GM12878 (cell line): ENCODE results near the gene KRT79. TPM values are rescaled to one million over a fixed set of nuclear protein-coding genes. Genes with fewer than 3 reads are reported as not detected.

Experiments used
- ATAC-seq: fragments of 200-7000 bp; cut with Tn5 transposase; 3 replicates; pipeline ENCODE4 v1.9.1; 2020; ENCODE audit warnings: mild to moderate bottlenecking, moderate library complexity
- BruUV-seq: library from RNA; stranded (reverse); fragments of 400-500 nt; replicated peaks from 2 replicates; lab custom pipeline; 2021; lab: Mats Ljungman, UMichigan
- CTCF ChIA-PET: fragments of 300-600 bp; sonication (Branson Sonifier 250); formaldehyde crosslinking; extraction: SDS; loops from one replicate; lab custom pipeline; 2021; ENCODE audit warnings: inconsistent platforms; lab: Yijun Ruan, JAX
- POLR2A ChIA-PET: fragments of 350-600 bp; formaldehyde crosslinking; extraction: SDS; loops from one replicate; lab custom pipeline; 2021; ENCODE audit warnings: inconsistent platforms; lab: Charles Lee
- RAD21 ChIA-PET: fragments of 300-600 bp; sonication (Branson Sonifier 250); formaldehyde crosslinking; loops from one replicate; lab custom pipeline; 2023; ENCODE audit warnings: antibody characterized with exemption; ENCODE audit not compliant: unreplicated experiment; lab: Charles Lee
- SMC1A ChIA-PET: fragments of 300-600 bp; sonication (Branson Sonifier 250); formaldehyde crosslinking; loops from one replicate; lab custom pipeline; 2023; ENCODE audit not compliant: unreplicated experiment, uncharacterized antibody; lab: Charles Lee
- DNase-seq: peaks from one replicate; pipeline ENCODE4 v3.0.0-alpha.2; 2011; ENCODE audit warnings: low read depth, low spot score
- FAIRE-seq: peaks from 3 replicates; lab custom pipeline; 2011; peaks lifted over from hg19 to GRCh38; lab: Jason Lieb, UNC
- H2AFZ ChIP-seq: 2 replicates; pipeline ENCODE4 v1.6.0; 2011; ENCODE audit warnings: low read depth, low read length, control low read depth; ENCODE audit not compliant: control insufficient read depth
- H3K27ac ChIP-seq: 2 replicates; pipeline ENCODE4 v1.5.1; 2011; ENCODE audit warnings: control low read depth; ENCODE audit not compliant: control insufficient read depth, insufficient read depth
- H3K27me3 ChIP-seq, 2 experiments: replicated peaks in 1 of 2; 2 replicates each; pipeline versions ENCODE4 v1.6.0 to v1.6.1; 2011; ENCODE audit warnings: low read length in 1 of 2; ENCODE audit not compliant: control insufficient read depth in 2 of 2, insufficient read depth in 2 of 2
- H3K36me3 ChIP-seq, 2 experiments: 2 replicates each; pipeline ENCODE4 v1.5.1; 2011; ENCODE audit warnings: low read length in 1 of 2; ENCODE audit not compliant: control insufficient read depth in 2 of 2, insufficient read depth in 2 of 2
- H3K4me1 ChIP-seq: 2 replicates; pipeline ENCODE4 v1.6.1; 2011; ENCODE audit warnings: mild to moderate bottlenecking, low read length, moderate library complexity, mixed read lengths; ENCODE audit not compliant: control insufficient read depth, insufficient read depth
- H3K4me2 ChIP-seq: 2 replicates; pipeline ENCODE4 v1.6.0; 2011; ENCODE audit warnings: control low read depth; ENCODE audit not compliant: control insufficient read depth, insufficient read depth
- H3K4me3 ChIP-seq: fragments of 200-600 bp; sonication (generic); 2 replicates; pipeline ENCODE4 v1.5.1; 2016
- H3K79me2 ChIP-seq: 2 replicates; pipeline ENCODE4 v1.6.0; 2011; ENCODE audit warnings: low read length; ENCODE audit not compliant: control insufficient read depth, insufficient read depth
- H3K9ac ChIP-seq: 2 replicates; pipeline ENCODE4 v1.8.0; 2011; ENCODE audit warnings: low read length, control low read depth, mixed read lengths; ENCODE audit not compliant: control insufficient read depth, insufficient read depth
- H3K9me3 ChIP-seq: replicated peaks from 3 replicates; pipeline ENCODE4 v1.5.1; 2011; ENCODE audit warnings: mild to moderate bottlenecking, low read length; ENCODE audit not compliant: control insufficient read depth, insufficient read depth
- H4K20me1 ChIP-seq: 2 replicates; pipeline ENCODE4 v1.6.0; 2011; ENCODE audit not compliant: control insufficient read depth, insufficient read depth
- BRCA1 ChIP-seq: IDR thresholded peaks from 2 replicates; pipeline ENCODE4 v1.6.1; 2011; ENCODE audit warnings: low read depth, low read length, improper control_type of control experiment
- FOXK2 ChIP-seq: fragments of 450-650 bp; IDR thresholded peaks from 2 replicates; pipeline ENCODE4 v1.6.1; 2017; ENCODE audit warnings: mild to moderate bottlenecking, moderate library complexity
- IRF4 ChIP-seq: IDR thresholded peaks from 2 replicates; pipeline ENCODE4 v1.6.1; 2011; ENCODE audit warnings: low read depth, low read length
- MTA2 ChIP-seq: fragments of 450-650 bp; IDR thresholded peaks from 2 replicates; pipeline ENCODE4 v1.6.1; 2016; ENCODE audit warnings: low read depth, mild to moderate bottlenecking, moderate library complexity
- NFXL1 ChIP-seq: fragments of 450-650 bp; IDR thresholded peaks from 2 replicates; pipeline ENCODE4 v1.6.1; 2017; ENCODE audit warnings: antibody characterized with exemption, mild to moderate bottlenecking, borderline replicate concordance
- PAX8 ChIP-seq: fragments of 450-650 bp; IDR thresholded peaks from 2 replicates; pipeline ENCODE4 v1.6.1; 2017; ENCODE audit warnings: mild to moderate bottlenecking, moderate library complexity
- RAD21 ChIP-seq: IDR thresholded peaks from 2 replicates; pipeline ENCODE4 v1.6.1; 2011; ENCODE audit warnings: mild to moderate bottlenecking, low read depth, low read length, moderate library complexity; ENCODE audit not compliant: insufficient read depth
- SIX5 ChIP-seq: IDR thresholded peaks from 2 replicates; pipeline ENCODE4 v1.6.1; 2011; ENCODE audit warnings: mild to moderate bottlenecking, low read depth, low read length, moderate library complexity; ENCODE audit not compliant: severe bottlenecking
- WGBS: methylation state at CpG from one replicate; pipeline ENCODE4 v1.1.6; 2016; ENCODE audit warnings: low lambda C conversion rate; ENCODE audit not compliant: insufficient replicate concordance, insufficient coverage; ENCODE audit errors: missing lambda C conversion rate; 5-methylcytosine and 5-hydroxymethylcytosine counted together
- in situ Hi-C: fragments of 300-500 bp; cut with MboI; formaldehyde crosslinking; loops from 9 replicates; pipeline ENCODE4 v1.14.3; 2018; ENCODE audit warnings: mixed read lengths
- intact Hi-C: fragments of 100-400 bp; cut with micrococcal nuclease; formaldehyde crosslinking; loops from one replicate; pipeline ENCODE4 v1.14.2; 2022; ENCODE audit not compliant: unreplicated experiment
- polyA plus RNA-seq, 11 experiments: library from polyadenylated mRNA; depleted of rRNA in 4 of 11; unstranded in 6 of 11; stranded (reverse) in 5 of 11; fragments of >200 nt; fragmentation: Nextera tagmentation in 4 of 11; fragmentation: Illumina TruSeq in 1 of 11; extraction: Ambion mirVana in 4 of 11; extraction: Trizol in 1 of 11; gene quantifications; 1 replicate in 1 of 11; 2 replicates in 10 of 11; pipeline versions ENCODE4 v1.2.1 to v1.2.3, GENCODE V29; 2011 to 2016; ENCODE audit warnings: inconsistent platforms in 2 of 11, missing spikeins in 2 of 11, low read depth in 1 of 11
- total RNA-seq, 4 experiments: library from RNA; depleted of rRNA in 3 of 4; stranded (reverse); fragments of >200 nt in 3 of 4; fragmentation: Illumina TruSeq in 1 of 4; extraction: Trizol in 1 of 4; gene quantifications; 2 replicates each; pipeline versions ENCODE4 v1.2.1 to v1.2.3, GENCODE V29; 2013 to 2021
- TF ChIP-seq, protein P1 (sequence below): fragments of 450-650 bp; IDR thresholded peaks from 2 replicates; pipeline ENCODE4 v1.6.1; 2017; ENCODE audit warnings: borderline replicate concordance
- TF ChIP-seq, protein P2 (sequence below): fragments of 450-650 bp; IDR thresholded peaks from 2 replicates; pipeline ENCODE4 v1.6.1; 2016; ENCODE audit warnings: mild to moderate bottlenecking

KRT79 gene
- total and polyA plus RNA-seq, 10 of the 15 experiments (the other 5 are each of a cell fraction or from before 2014, with no cell fraction given): 0.03 to 0.09 (median 0.07) TPM; not detected in 7

DNA sequence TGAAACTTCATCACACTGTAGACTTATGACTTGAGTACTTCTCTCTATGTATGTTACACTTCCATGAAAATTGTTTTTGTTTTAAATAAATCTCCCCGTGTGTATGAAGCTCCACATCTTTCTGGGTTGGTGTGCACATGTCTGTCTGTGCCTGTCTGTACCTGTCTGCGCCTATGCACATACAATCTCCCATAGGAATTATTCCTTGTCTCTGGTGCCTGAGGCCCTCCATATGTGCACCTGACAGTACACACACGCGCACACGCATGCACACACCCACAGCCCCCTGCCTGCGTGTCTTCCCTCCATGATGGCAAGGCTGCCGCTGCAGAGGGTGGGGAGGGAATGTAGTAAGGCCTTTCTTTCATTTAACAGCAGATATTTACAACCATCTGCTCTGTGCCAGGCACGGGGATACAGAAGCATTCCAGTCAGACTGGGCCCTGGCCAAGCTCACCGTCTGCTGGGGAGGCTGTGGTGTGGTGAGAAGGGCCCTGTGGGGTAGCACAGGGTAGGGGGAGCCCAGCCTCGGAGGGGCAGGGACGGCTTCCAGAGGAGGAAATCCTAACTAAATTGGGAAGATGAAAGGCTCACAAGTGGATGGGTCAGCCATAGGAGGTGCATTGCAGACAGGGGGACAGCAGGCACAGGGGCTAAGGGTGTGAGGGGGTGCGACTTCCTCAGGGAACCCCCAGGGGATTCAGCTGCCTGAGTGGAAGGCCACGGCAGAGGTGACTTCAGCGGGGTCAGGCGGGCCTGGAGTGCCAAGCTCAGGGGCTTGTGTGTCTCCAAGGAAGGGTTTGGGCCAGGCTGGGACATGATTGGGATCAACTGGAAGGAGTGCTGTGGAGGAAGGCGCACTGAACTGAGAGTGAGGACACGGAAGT, 44.6 kb upstream of the KRT79 start:
- RAD21 ChIA-PET: interaction anchor here (0.7 to 1.2 kb wide), 4 partner anchors 9 to 506 kb away, joined by 3 to 4 read pairs (median 3); no protein-coding TSS in a partner anchor
- intact Hi-C loops (loop anchor here (1.0 to 5.0 kb wide), 2 partner anchors 295 to 721 kb away; no protein-coding TSS in a partner anchor), in situ Hi-C loops (loop anchor here (5.0 kb wide), 1 partner anchor 496 kb away; no protein-coding TSS in a partner anchor)
- TF ChIP-seq NFXL1: no peak
- TF ChIP-seq PAX8: no peak
- TF ChIP-seq, protein P1, sequence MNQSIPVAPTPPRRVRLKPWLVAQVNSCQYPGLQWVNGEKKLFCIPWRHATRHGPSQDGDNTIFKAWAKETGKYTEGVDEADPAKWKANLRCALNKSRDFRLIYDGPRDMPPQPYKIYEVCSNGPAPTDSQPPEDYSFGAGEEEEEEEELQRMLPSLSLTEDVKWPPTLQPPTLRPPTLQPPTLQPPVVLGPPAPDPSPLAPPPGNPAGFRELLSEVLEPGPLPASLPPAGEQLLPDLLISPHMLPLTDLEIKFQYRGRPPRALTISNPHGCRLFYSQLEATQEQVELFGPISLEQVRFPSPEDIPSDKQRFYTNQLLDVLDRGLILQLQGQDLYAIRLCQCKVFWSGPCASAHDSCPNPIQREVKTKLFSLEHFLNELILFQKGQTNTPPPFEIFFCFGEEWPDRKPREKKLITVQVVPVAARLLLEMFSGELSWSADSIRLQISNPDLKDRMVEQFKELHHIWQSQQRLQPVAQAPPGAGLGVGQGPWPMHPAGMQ: no peak
- no peak for TF ChIP-seq MTA2
- no peak for TF ChIP-seq FOXK2
- no peak for TF ChIP-seq BRCA1
- TF ChIP-seq, protein P2, sequence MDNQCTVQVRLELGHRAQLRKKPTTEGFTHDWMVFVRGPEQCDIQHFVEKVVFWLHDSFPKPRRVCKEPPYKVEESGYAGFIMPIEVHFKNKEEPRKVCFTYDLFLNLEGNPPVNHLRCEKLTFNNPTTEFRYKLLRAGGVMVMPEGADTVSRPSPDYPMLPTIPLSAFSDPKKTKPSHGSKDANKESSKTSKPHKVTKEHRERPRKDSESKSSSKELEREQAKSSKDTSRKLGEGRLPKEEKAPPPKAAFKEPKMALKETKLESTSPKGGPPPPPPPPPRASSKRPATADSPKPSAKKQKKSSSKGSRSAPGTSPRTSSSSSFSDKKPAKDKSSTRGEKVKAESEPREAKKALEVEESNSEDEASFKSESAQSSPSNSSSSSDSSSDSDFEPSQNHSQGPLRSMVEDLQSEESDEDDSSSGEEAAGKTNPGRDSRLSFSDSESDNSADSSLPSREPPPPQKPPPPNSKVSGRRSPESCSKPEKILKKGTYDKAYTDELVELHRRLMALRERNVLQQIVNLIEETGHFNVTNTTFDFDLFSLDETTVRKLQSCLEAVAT: no peak
- no peak for TF ChIP-seq SIX5
- no peak for TF ChIP-seq RAD21
- no peak for TF ChIP-seq IRF4
- Histone ChIP-seq H3K36me3 (no peaks in the 10 kb centered on the region), H3K27me3 (peaks cover 0 to 2% of the 10 kb centered on the region in 2 experiments; a peak in 2 of 4 replicates), H3K79me2 (no peaks in the 10 kb centered on the region), H3K4me2 (no peak overlapping the region), H3K9me3 (no peaks in the 10 kb centered on the region), H3K9ac (no peak overlapping the region), H3K4me1 (no peaks in the 10 kb centered on the region), H2AFZ (no peak overlapping the region), H4K20me1 (no peaks in the 10 kb centered on the region), H3K4me3 (no peak overlapping the region), H3K27ac (no peak overlapping the region)
- FAIRE-seq (no peak), ATAC-seq (no peak), DNase-seq (no peak)
- no TSS peak for BruUV-seq
- CTCF ChIA-PET: interaction anchor here (0.6 to 14.7 kb wide), 23 partner anchors 62 to 853 kb away, joined by 3 to 418 read pairs (median 4); no protein-coding TSS in a partner anchor
- WGBS: 39% methylated on average over 17 of the region's 17 CpGs
- SMC1A ChIA-PET: interaction anchor here (0.7 to 1.0 kb wide), 2 partner anchors 294 to 506 kb away, joined by 3 read pairs; no protein-coding TSS in a partner anchor
- POLR2A ChIA-PET: no interaction called here
